Pancreas (tissue), 10 donors: ENCODE measurements around the gene KIF13A. TPM values are rescaled to one million over a fixed set of nuclear protein-coding genes. Genes with fewer than 3 reads are reported as not detected.

ENCODE experiments used
- ATAC-seq, 4 donors: fragments of 200-7000 bp; cut with Tn5 transposase; one replicate each; pipeline versions ENCODE4 v1.8.0 to v1.9.1; 2020; ENCODE audit warnings: mild to moderate bottlenecking in 4 of 4, moderate library complexity in 4 of 4
- DNase-seq, 6 donors: peaks; one replicate each; pipeline ENCODE4 v3.0.0-alpha.2; 2020
- FAIRE-seq: peaks from 2 replicates; lab custom pipeline; 2012; peaks lifted over from hg19 to GRCh38; lab: Jason Lieb, UNC
- H3K27ac ChIP-seq, 4 donors: fragments of 200-600 bp; sonication (generic); 1 replicate in 3 of 4; 2 replicates in 1 of 4; pipeline versions ENCODE4 v1.5.0 to v1.8.0; 2020
- H3K27me3 ChIP-seq, 4 donors: fragments of 200-600 bp; one replicate each; pipeline ENCODE4 v1.8.0; 2021
- H3K36me3 ChIP-seq, 3 donors: fragments of 200-600 bp; sonication (generic) in 1 of 3; one replicate each; pipeline versions ENCODE4 v1.5.0 to v1.8.0; 2020 to 2021
- H3K4me1 ChIP-seq, 3 donors: fragments of 200-600 bp; one replicate each; pipeline ENCODE4 v1.8.0; 2021
- H3K4me3 ChIP-seq, 4 donors: fragments of 200-600 bp; sonication (generic) in 2 of 4; one replicate each; pipeline versions ENCODE4 v1.5.0 to v1.8.0; 2020 to 2021
- H3K9me3 ChIP-seq, 4 donors: fragments of 200-600 bp; one replicate each; pipeline ENCODE4 v1.8.0; 2021
- WGBS, 2 donors: extraction: QIAGEN DNeasy Blood & Tissue Kit; methylation state at CpG; one replicate each; pipeline ENCODE4 v1.1.7; 2013; 5-methylcytosine and 5-hydroxymethylcytosine counted together
- intact Hi-C, 3 donors: fragments of 100-400 bp; cut with DNase I; formaldehyde crosslinking; loops; one replicate each; pipeline versions ENCODE4 v1.11.1 to v1.14.2; 2022
- polyA plus RNA-seq, 2 donors: library from polyadenylated mRNA; stranded (reverse); fragments of 200-250 nt; gene quantifications; one replicate each; pipeline ENCODE4 v1.2.3, GENCODE V29; 2013
- total RNA-seq, 6 donors: library from RNA; stranded (reverse); fragmentation: NEBNext Ultra II Directional in 4 of 6; extraction: Animal tissue kit (Norgen Biotek cat#: 25700) in 4 of 6; gene quantifications; one replicate each; pipeline versions ENCODE4 v1.2.1 to v1.2.4, GENCODE V29; 2021 to 2023
- TF ChIP-seq, protein P1 (sequence below), 4 donors: fragments of 200-600 bp; sonication (generic) in 3 of 4; IDR thresholded peaks; one replicate each; pipeline versions ENCODE4 v1.5.0 to v1.8.0; 2021; ENCODE audit warnings: antibody characterized with exemption in 4 of 4
- donor health status: healthy with polysubstance abuse.
- donor health status: DM: no; HTN: no; CAD: no; lungs with moderate emphysema.
- donor health status: DM: no; HTN: no; CAD: no.
- donor health status: control.
- donor health status: control.
- donor health status: Bipolar disorder and iron deficiency.
- donor health status: DM: yes; HTN: yes; CAD: no.
- donor health status: DM: no; HTN: no; CAD: no.
- donor health status: DM: no; HTN: no; CAD: no.
- donor health status: DM: yes; HTN: yes; CAD: no.

Gene KIF13A
- total and polyA plus RNA-seq, 8 donors: 7.3 to 18.1 (median 12.5) TPM

DNA sequence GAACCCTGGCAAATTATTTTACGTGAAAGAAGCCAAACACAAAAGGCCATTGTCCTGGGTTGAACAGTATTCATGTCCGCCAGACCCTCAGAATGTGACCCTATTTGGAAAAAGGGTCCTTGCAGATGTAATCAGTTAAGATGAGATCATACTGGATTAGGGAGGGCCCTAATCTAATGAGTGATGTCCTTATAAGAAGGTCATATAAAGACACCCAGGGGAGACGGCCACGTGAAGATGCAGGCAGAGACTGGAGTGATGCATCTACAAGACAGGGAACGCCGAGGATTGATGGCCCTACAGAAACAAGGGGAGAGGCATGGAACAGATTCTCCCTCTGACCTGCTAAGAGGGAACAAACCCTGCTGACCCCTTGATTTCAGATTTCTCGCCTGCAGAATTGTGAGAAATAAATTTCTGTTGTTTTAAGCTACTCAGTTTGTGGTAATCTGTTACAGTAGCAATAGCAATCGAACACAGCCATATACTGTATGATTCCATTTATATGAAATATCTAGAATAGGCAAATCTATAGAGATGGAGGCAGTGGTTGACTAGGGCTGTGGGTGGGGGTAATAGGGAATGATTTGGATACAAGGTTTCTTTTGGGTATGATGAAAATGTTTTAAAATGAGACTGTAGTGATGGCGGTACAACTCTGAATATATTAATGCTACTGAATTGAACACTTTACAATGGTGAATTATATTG is 147.8 kb downstream of the KIF13A start:
- 94 to 95% methylated on average over 9 of the region's 9 CpGs for WGBS, 2 donors
- H3K4me3 ChIP-seq: no peak overlapping the region
- H3K36me3 ChIP-seq: no peaks in the 10 kb centered on the region
- H3K9me3 ChIP-seq: no peaks in the 10 kb centered on the region
- TF ChIP-seq, protein P1, sequence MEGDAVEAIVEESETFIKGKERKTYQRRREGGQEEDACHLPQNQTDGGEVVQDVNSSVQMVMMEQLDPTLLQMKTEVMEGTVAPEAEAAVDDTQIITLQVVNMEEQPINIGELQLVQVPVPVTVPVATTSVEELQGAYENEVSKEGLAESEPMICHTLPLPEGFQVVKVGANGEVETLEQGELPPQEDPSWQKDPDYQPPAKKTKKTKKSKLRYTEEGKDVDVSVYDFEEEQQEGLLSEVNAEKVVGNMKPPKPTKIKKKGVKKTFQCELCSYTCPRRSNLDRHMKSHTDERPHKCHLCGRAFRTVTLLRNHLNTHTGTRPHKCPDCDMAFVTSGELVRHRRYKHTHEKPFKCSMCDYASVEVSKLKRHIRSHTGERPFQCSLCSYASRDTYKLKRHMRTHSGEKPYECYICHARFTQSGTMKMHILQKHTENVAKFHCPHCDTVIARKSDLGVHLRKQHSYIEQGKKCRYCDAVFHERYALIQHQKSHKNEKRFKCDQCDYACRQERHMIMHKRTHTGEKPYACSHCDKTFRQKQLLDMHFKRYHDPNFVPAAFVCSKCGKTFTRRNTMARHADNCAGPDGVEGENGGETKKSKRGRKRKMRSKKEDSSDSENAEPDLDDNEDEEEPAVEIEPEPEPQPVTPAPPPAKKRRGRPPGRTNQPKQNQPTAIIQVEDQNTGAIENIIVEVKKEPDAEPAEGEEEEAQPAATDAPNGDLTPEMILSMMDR (IDR thresholded peaks at IDR 0.05): no peak
- intact Hi-C loops: no loop called here
- DNase-seq: no peak
- no peak for ATAC-seq
- no peaks in the 10 kb centered on the region for H3K27me3 ChIP-seq
- H3K4me1 ChIP-seq: no peaks in the 10 kb centered on the region
- FAIRE-seq: no peak
- no peak overlapping the region for H3K27ac ChIP-seq

DNA sequence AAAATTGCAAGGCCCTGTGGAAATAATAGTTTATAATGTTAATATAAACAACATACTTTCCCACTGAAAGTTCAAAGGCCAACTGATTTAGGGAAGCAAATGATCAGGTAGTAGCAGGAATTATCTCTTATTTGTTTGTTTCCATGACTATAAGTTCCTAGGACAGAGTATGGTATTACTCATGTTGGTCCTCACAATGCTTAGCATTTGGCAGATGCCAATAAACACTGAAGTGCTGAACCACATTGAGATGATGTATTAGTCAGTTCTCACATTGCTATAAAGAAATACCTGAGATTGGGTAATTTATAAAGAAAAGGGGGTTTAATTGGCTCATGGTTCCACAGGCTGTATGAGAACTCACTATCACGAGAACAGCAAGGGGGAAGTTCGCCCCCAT is 151.1 kb downstream of the KIF13A start:
- no peaks in the 10 kb centered on the region for H3K4me1 ChIP-seq
- intact Hi-C loops: no loop called here
- H3K9me3 ChIP-seq: no peaks in the 10 kb centered on the region
- H3K36me3 ChIP-seq: peaks cover 0 to under 1% (median 0%) of the 10 kb centered on the region in 3 donors
- ATAC-seq (no peak), DNase-seq (no peak), FAIRE-seq (no peak)
- no peak overlapping the region for H3K4me3 ChIP-seq
- TF ChIP-seq, protein P1 (IDR thresholded peaks at IDR 0.05): no peak
- no peak overlapping the region for H3K27ac ChIP-seq
- H3K27me3 ChIP-seq: no peaks in the 10 kb centered on the region
- 94% methylated on average over 2 of the region's 2 CpGs for WGBS, 2 donors

DNA sequence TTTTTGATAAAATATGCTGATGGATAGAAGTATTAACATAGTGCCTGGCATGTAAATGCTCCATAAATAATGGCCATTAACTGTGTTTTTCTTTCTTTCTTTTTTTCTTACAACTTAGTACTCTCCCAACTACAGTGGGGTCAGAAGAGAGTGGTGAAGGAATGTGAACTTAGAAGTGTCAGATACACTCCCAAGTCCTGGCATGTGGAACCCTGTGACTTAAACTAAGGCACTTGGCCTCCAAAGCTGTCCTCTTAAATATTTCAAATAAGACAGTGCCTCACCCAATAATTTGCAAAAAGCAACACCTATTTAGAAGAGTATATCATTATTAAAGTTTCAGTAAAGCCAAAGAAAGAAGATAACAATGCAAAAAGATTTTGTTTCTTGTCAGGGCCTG is 151.7 kb downstream of the KIF13A start:
- FAIRE-seq (no peak), ATAC-seq (no peak), DNase-seq (no peak)
- no peaks in the 10 kb centered on the region for H3K4me1 ChIP-seq
- H3K4me3 ChIP-seq: no peak overlapping the region
- TF ChIP-seq, protein P1 (IDR thresholded peaks at IDR 0.05): no peak
- H3K27ac ChIP-seq: no peak overlapping the region
- no peaks in the 10 kb centered on the region for H3K27me3 ChIP-seq
- no peaks in the 10 kb centered on the region for H3K9me3 ChIP-seq
- peaks cover 0 to 5% (median 0%) of the 10 kb centered on the region in 3 donors for H3K36me3 ChIP-seq
- intact Hi-C loops: no loop called here

DNA sequence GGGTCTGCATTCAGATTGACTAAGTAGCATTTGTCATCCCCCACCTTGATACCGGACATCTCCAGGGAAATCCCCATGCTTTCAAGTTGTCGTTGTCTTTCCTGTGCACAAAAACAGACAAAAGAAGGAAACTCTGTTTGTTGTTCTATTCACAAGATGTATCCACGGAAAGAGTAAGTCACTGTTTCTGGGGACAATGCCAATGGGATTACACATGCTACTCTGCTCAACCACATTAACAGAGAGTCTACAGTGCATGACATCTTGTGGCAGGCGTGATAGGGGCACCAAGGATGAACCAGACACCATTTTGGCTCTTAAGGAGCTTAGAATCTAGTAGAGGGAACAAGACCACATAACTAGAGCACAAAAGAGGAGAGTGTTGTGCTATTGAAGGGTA is 156.3 kb downstream of the KIF13A start:
- TF ChIP-seq, protein P1 (IDR thresholded peaks at IDR 0.05): no peak
- no peaks in the 10 kb centered on the region for H3K9me3 ChIP-seq
- no peaks in the 10 kb centered on the region for H3K27me3 ChIP-seq
- 78 to 89% methylated on average over 4 of the region's 4 CpGs for WGBS, 2 donors
- no peaks in the 10 kb centered on the region for H3K4me1 ChIP-seq
- no peak overlapping the region for H3K4me3 ChIP-seq
- intact Hi-C loops: no loop called here
- peaks cover 0 to 30% (median 4%) of the 10 kb centered on the region in 3 donors for H3K36me3 ChIP-seq
- DNase-seq (no peak), ATAC-seq (no peak), FAIRE-seq (no peak)
- H3K27ac ChIP-seq: no peak overlapping the region

DNA sequence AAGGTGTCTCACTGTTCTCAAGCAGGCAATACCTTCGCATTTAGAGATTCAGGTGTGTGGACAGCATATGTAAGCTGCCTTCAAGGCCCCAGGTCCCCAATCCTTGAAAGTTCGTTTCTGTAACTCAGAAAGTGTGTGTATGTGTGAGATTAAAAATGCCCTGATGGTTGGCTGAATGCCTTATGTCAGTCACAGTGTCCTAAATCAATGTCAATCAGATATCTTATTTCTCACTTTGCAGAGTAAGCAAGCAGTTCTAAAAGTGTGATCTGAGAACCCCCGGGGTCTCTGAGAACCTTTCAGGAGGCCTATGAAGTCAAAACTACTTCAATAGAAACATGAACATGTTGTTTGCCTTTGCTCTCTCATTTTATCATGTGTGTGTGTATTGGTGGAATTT is 157.5 kb downstream of the KIF13A start:
- H3K36me3 ChIP-seq: peaks cover 0 to 42% (median 4%) of the 10 kb centered on the region in 3 donors

More for the DNA sequence above, 157.5 kb downstream of the KIF13A start:
- no peaks in the 10 kb centered on the region for H3K4me1 ChIP-seq
- H3K4me3 ChIP-seq: no peak overlapping the region
- FAIRE-seq: no peak
- no peaks in the 10 kb centered on the region for H3K9me3 ChIP-seq
- no peak overlapping the region for H3K27ac ChIP-seq
- TF ChIP-seq, protein P1 (IDR thresholded peaks at IDR 0.05): no peak
- intact Hi-C loops: no loop called here
- no peak for ATAC-seq
- no peaks in the 10 kb centered on the region for H3K27me3 ChIP-seq
- DNase-seq: no peak
- WGBS, 2 donors: 82 to 83% methylated on average over 3 of the region's 3 CpGs
